Right atrium auricular region (tissue), 2 donors: ENCODE data around the gene ATP10A. TPM values are rescaled to one million over a fixed set of nuclear protein-coding genes. Genes with fewer than 3 reads are reported as not detected.

Source experiments
- DNase-seq: peaks from one replicate; pipeline ENCODE4 v3.0.0-alpha.2; 2019; ENCODE audit warnings: low spot score
- H3K27ac ChIP-seq, 2 donors: fragments of 200-600 bp; sonication (generic); 1 replicate in 1 of 2; 2 replicates in 1 of 2; pipeline ENCODE4 v1.5.1; 2016 to 2019
- H3K27me3 ChIP-seq, 2 donors: fragments of 200-600 bp; sonication (generic); one replicate each; pipeline versions ENCODE4 v1.5.1 to v1.6.0; 2017 to 2019
- H3K36me3 ChIP-seq: fragments of 200-600 bp; sonication (generic); one replicate; pipeline ENCODE4 v1.5.1; 2016
- H3K4me1 ChIP-seq, 2 donors: fragments of 200-600 bp; sonication (generic); one replicate each; pipeline versions ENCODE4 v1.5.1 to v1.6.0; 2017 to 2019
- H3K4me3 ChIP-seq, 2 donors: fragments of 200-600 bp; sonication (generic); 1 replicate in 1 of 2; 2 replicates in 1 of 2; pipeline ENCODE4 v1.5.1; 2017 to 2019; ENCODE audit warnings: mild to moderate bottlenecking in 1 of 2, moderate library complexity in 1 of 2
- H3K9me3 ChIP-seq, 2 donors: fragments of 200-600 bp; sonication (generic); one replicate each; pipeline ENCODE4 v1.5.1; 2019
- total RNA-seq, 2 donors: library from RNA; depleted of rRNA; stranded (reverse); fragments of >200 nt; gene quantifications; one replicate each; pipeline ENCODE4 v1.1.0, GENCODE V29; 2016
- TF ChIP-seq, protein P1 (sequence below), 2 donors: fragments of 200-600 bp; sonication (generic); IDR thresholded peaks; one replicate each; pipeline ENCODE4 v1.5.1; 2019; ENCODE audit warnings: antibody characterized with exemption in 2 of 2

The ATP10A gene
- total RNA-seq, 2 donors from 2014 or later: 3.2 to 6.0 TPM

DNA sequence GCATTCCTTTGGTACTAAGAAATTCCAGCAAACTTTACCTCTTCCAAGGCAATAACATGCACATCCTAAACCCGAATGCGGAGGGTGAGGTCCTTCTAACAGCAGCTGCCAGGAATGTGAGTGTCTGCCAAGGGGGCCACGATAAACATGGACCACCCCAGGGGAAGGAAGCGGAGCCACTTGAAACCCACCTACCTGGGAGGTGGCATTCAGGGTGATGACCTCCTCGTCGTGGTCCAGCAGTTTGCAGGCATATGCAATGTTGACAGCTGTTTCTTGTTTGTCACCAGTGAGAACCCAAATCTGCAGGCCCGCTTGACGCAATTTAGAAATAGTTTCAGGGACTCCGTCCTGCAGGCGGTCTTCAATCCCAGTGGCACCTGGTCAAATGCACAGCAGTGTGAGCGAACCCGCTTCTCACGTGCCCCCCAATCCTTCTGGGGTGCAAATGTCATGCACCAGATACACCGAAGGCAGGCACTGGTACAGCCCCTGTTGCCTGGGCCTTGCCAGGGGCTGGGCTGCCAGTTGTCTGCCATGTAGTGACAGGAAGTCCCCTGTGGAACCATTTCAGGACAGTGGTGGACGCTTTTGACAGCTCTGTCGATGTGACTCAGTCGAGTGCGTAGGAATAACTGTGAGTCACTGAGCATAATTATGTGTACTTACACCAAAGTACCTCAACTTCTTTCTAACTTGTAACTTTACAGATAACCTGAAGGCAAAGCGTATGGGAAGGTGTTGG is 161.2 kb downstream of the ATP10A start:
- H3K36me3 ChIP-seq: no peaks in the 10 kb centered on the region
- DNase-seq: no peak
- H3K9me3 ChIP-seq: no peaks in the 10 kb centered on the region
- H3K4me3 ChIP-seq: no peak overlapping the region
- no peaks in the 10 kb centered on the region for H3K27me3 ChIP-seq
- TF ChIP-seq, protein P1, sequence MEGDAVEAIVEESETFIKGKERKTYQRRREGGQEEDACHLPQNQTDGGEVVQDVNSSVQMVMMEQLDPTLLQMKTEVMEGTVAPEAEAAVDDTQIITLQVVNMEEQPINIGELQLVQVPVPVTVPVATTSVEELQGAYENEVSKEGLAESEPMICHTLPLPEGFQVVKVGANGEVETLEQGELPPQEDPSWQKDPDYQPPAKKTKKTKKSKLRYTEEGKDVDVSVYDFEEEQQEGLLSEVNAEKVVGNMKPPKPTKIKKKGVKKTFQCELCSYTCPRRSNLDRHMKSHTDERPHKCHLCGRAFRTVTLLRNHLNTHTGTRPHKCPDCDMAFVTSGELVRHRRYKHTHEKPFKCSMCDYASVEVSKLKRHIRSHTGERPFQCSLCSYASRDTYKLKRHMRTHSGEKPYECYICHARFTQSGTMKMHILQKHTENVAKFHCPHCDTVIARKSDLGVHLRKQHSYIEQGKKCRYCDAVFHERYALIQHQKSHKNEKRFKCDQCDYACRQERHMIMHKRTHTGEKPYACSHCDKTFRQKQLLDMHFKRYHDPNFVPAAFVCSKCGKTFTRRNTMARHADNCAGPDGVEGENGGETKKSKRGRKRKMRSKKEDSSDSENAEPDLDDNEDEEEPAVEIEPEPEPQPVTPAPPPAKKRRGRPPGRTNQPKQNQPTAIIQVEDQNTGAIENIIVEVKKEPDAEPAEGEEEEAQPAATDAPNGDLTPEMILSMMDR (IDR thresholded peaks at IDR 0.05): no peak
- no peaks in the 10 kb centered on the region for H3K4me1 ChIP-seq
- H3K27ac ChIP-seq: no peak overlapping the region

DNA sequence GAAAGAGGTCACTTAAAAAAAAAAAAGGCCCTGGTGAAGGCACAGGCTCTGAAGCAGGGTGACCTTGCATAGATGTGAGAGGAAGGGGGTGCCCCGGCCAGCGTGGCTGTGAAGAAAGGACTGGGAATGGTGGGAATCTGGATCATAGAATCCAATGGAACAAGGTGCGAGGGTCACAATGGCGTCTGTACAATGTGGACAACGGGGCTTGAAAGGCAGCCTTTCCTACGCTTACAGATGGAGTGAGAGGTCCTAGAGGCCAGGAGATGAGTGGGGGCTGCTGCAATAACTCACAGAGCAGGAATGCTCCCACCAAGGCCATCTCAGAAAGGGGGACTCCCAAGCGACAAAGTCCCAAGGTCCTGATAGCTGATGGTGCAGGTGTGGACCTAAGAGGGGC is 162.2 kb downstream of the ATP10A start:
- Histone ChIP-seq H3K4me1 (no peaks in the 10 kb centered on the region), H3K9me3 (no peaks in the 10 kb centered on the region), H3K4me3 (no peak overlapping the region), H3K27me3 (no peaks in the 10 kb centered on the region), H3K36me3 (no peaks in the 10 kb centered on the region), H3K27ac (no peak overlapping the region)
- DNase-seq: no peak
- TF ChIP-seq, protein P1 (IDR thresholded peaks at IDR 0.05): no peak

DNA sequence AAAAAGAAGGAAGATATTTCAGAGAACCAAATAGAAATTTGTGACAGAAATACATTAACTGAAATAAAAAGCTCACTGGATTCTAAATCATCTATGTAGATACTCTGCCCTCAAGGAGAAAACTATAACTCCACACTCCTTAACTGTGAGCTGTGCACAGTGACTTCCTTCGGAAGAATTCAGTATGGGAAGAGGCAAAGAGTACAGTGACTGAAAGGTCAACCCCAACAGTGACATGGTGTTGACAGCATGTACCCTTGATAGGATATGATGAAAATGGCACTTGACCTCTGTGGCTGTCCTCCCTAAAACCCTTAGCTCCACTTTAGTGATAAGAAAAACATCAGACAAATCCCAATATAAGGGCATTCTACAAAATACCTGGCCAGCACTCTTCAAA is 165.5 kb downstream of the ATP10A start:
- DNase-seq: no peak

DNA sequence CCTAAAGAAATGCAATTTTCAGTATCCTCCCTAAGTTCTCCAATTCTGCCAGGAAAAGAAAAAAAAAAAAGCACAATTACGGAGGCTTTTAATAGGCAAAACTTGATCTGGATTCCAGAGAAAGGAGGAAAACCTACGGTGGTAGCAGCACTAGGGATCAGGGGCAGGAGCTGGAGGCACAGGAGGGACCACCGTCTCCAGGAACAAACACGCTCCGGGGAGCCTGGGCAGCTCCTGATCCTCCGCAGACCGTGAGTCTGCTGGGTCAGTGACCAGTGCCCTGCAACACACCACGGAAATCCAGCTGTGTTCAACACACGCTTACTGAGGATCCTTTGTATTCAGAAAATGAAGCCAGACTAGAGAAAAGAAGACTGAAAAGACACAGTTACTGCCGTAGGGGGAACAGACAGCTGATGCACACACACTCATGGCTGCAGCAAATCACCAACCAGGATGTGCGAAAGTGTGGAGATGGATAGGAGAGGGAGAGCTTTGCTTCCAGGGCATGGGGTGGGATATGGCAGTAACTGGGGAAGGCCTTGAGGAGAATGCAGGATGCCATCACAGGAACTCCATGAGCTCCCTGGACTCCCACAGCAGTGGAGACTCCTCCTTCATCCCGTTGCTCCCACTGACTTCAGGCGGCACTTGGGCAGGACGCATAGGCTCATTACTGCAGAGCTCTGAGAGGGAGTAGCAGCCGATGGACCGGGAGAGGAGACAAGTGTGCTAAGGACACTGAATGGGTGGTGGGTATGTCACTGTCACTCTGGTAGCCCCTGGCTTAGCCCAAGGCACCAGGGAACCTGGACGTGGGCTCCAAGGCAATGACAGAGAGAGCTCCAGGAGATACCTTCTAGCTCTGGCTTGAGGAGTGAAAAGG is 167.0 kb downstream of the ATP10A start:
- Histone ChIP-seq H3K4me1 (no peaks in the 10 kb centered on the region), H3K27me3 (no peaks in the 10 kb centered on the region), H3K27ac (no peak overlapping the region), H3K36me3 (no peaks in the 10 kb centered on the region), H3K4me3 (no peak overlapping the region), H3K9me3 (no peaks in the 10 kb centered on the region)
- TF ChIP-seq, protein P1 (IDR thresholded peaks at IDR 0.05): no peak
- DNase-seq: no peak

More for the DNA sequence above, 165.5 kb downstream of the ATP10A start:
- no peaks in the 10 kb centered on the region for H3K4me1 ChIP-seq
- H3K27me3 ChIP-seq: no peaks in the 10 kb centered on the region
- no peaks in the 10 kb centered on the region for H3K9me3 ChIP-seq
- TF ChIP-seq, protein P1 (IDR thresholded peaks at IDR 0.05): no peak
- no peaks in the 10 kb centered on the region for H3K36me3 ChIP-seq
- H3K4me3 ChIP-seq: no peak overlapping the region
- H3K27ac ChIP-seq: no peak overlapping the region

DNA sequence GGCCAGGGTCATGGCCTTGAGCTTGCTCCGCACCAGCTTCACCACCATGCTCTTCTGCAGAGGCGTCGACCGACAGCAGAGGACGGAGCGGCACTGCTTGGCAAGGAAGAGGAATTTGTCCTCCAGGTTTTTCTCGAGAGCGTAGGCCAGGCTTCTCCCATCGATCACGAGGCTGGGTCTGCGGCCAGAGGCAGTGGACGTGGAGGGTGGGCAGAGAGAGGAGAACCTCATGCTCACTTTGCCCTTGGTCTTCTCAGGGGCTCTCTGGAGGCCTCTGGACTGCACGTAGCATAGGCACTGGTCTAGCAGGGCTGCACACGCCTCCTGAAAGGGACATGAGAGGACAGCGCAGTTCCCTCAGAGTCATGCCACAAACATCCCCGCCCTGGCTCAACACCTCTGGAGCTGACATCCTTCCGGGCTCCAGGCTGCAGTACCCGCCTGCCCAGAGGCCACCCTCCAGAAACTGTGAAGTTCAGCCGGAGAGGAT is 168.3 kb downstream of the ATP10A start:
- Histone ChIP-seq H3K36me3 (no peaks in the 10 kb centered on the region), H3K9me3 (no peaks in the 10 kb centered on the region), H3K27ac (no peak overlapping the region), H3K4me3 (no peak overlapping the region), H3K4me1 (no peaks in the 10 kb centered on the region), H3K27me3 (no peaks in the 10 kb centered on the region)
- TF ChIP-seq, protein P1 (IDR thresholded peaks at IDR 0.05): no peak
- DNase-seq: no peak
